Astrocyte (in vitro differentiated cells and primary cell): ENCODE results near the gene CCN5. TPM values are rescaled to one million over a fixed set of nuclear protein-coding genes. Genes with fewer than 3 reads are reported as not detected.

ENCODE experiments used
- DNase-seq: peaks from one replicate; pipeline ENCODE4 v3.0.0-alpha.2; 2010; ENCODE audit warnings: low read depth
- FAIRE-seq: peaks from 2 replicates; lab custom pipeline; 2011; peaks lifted over from hg19 to GRCh38; lab: Jason Lieb, UNC
- H2AFZ ChIP-seq: 2 replicates; pipeline ENCODE4 v1.6.0; 2012; ENCODE audit warnings: low read depth, low read length, inconsistent platforms
- H3K27ac ChIP-seq: 2 replicates; pipeline ENCODE4 v1.5.1; 2011; ENCODE audit warnings: low read depth, low read length, inconsistent platforms
- H3K27me3 ChIP-seq: 2 replicates; pipeline ENCODE4 v1.6.0; 2011; ENCODE audit warnings: low read length, inconsistent platforms; ENCODE audit not compliant: insufficient read depth
- H3K36me3 ChIP-seq: 2 replicates; pipeline ENCODE4 v1.5.1; 2011; ENCODE audit warnings: low read length, inconsistent platforms; ENCODE audit not compliant: insufficient read depth
- H3K4me1 ChIP-seq: 2 replicates; pipeline ENCODE4 v1.5.1; 2011; ENCODE audit warnings: low read length, inconsistent platforms; ENCODE audit not compliant: insufficient read depth
- H3K4me2 ChIP-seq: 2 replicates; pipeline ENCODE4 v1.6.0; 2012; ENCODE audit warnings: low read length, inconsistent platforms
- H3K4me3 ChIP-seq: 2 replicates; pipeline ENCODE4 v1.5.1; 2011; ENCODE audit warnings: low read depth, mild to moderate bottlenecking, low read length, inconsistent platforms; ENCODE audit not compliant: insufficient read depth
- H3K79me2 ChIP-seq: 2 replicates; pipeline ENCODE4 v1.6.0; 2012; ENCODE audit warnings: mild to moderate bottlenecking, low read length, inconsistent platforms; ENCODE audit not compliant: insufficient read depth
- H3K9ac ChIP-seq: 2 replicates; pipeline ENCODE4 v1.6.0; 2012; ENCODE audit warnings: mild to moderate bottlenecking, low read length, inconsistent platforms
- H3K9me3 ChIP-seq: 2 replicates; pipeline ENCODE4 v1.5.1; 2012; ENCODE audit warnings: low read depth, mild to moderate bottlenecking, low read length, inconsistent platforms; ENCODE audit not compliant: insufficient read depth
- H4K20me1 ChIP-seq: 2 replicates; pipeline ENCODE4 v1.6.0; 2012; ENCODE audit warnings: low read length, inconsistent platforms; ENCODE audit not compliant: insufficient read depth
- H3K27ac Mint-ChIP-seq: one replicate; pipeline ENCODE4 v1.8.0; 2021; ENCODE audit warnings: mild to moderate bottlenecking, mixed read lengths; ENCODE audit not compliant: unreplicated experiment
- H3K27me3 Mint-ChIP-seq: one replicate; pipeline ENCODE4 v1.8.0; 2021; ENCODE audit warnings: low read depth, mixed read lengths; ENCODE audit not compliant: unreplicated experiment
- H3K36me3 Mint-ChIP-seq: one replicate; pipeline ENCODE4 v1.8.0; 2021; ENCODE audit warnings: low read depth, mixed read lengths; ENCODE audit not compliant: unreplicated experiment
- H3K4me1 Mint-ChIP-seq: one replicate; pipeline ENCODE4 v1.8.0; 2021; ENCODE audit warnings: low read depth, mixed read lengths; ENCODE audit not compliant: unreplicated experiment
- H3K4me3 Mint-ChIP-seq: one replicate; pipeline ENCODE4 v1.8.0; 2021; ENCODE audit warnings: mild to moderate bottlenecking, moderate library complexity, mixed read lengths; ENCODE audit not compliant: unreplicated experiment
- H3K9me3 Mint-ChIP-seq: one replicate; pipeline ENCODE4 v1.8.0; 2021; ENCODE audit warnings: mild to moderate bottlenecking, mixed read lengths; ENCODE audit not compliant: unreplicated experiment
- EZH2 ChIP-seq: IDR thresholded peaks from 2 replicates; pipeline ENCODE4 v1.6.1; 2012; ENCODE audit warnings: mild to moderate bottlenecking, low read length, inconsistent platforms; ENCODE audit not compliant: insufficient read depth
- total RNA-seq: library from RNA; stranded (reverse); gene quantifications from 2 replicates; pipeline ENCODE4 v1.2.1, GENCODE V29; 2021
- TF ChIP-seq, protein P1 (sequence below): IDR thresholded peaks from 2 replicates; pipeline ENCODE4 v1.5.1; 2011; ENCODE audit warnings: low read depth, mild to moderate bottlenecking, inconsistent platforms, low read length, moderate library complexity; ENCODE audit not compliant: insufficient read depth

Gene CCN5
- total RNA-seq, 1 donor from 2014 or later: not detected

DNA sequence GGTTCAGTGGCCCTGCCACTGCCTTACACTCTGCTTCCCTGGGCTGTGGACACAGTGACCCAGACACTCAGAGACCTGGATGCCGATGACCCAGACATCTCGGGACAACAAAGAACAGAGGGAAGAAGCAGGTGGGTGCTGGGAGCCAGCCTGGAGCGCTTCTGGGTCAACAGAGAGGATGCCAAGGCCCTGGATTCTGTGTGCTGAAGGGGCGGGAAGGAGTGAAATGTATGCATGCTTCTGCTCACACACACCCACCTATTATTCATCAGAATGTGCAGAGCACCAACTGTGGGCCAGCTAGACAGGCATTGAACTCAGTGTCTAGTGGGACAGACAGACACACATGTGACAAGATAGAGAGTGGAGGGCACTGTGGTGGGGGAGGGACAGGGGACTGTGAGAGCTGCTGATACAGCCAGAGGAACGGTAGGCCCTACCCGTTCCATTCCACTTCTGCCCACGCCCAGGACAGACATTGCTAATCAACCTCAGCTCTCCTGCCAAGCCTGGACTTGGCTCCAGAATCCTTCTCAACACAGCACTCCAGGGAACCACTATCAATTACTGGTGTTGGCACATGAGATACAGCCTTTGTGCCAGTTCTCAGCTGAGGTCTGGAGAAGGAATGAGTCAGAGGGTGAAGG is 50.7 kb downstream of the CCN5 start:
- no peaks in the 10 kb centered on the region for H3K9me3 ChIP-seq
- no peaks in the 10 kb centered on the region for H3K9me3 Mint-ChIP-seq
- no peaks in the 10 kb centered on the region for H4K20me1 ChIP-seq
- H3K4me3 Mint-ChIP-seq: no peak overlapping the region
- no peak overlapping the region for H3K27ac ChIP-seq
- H3K4me1 ChIP-seq: no peaks in the 10 kb centered on the region
- TF ChIP-seq, protein P1, sequence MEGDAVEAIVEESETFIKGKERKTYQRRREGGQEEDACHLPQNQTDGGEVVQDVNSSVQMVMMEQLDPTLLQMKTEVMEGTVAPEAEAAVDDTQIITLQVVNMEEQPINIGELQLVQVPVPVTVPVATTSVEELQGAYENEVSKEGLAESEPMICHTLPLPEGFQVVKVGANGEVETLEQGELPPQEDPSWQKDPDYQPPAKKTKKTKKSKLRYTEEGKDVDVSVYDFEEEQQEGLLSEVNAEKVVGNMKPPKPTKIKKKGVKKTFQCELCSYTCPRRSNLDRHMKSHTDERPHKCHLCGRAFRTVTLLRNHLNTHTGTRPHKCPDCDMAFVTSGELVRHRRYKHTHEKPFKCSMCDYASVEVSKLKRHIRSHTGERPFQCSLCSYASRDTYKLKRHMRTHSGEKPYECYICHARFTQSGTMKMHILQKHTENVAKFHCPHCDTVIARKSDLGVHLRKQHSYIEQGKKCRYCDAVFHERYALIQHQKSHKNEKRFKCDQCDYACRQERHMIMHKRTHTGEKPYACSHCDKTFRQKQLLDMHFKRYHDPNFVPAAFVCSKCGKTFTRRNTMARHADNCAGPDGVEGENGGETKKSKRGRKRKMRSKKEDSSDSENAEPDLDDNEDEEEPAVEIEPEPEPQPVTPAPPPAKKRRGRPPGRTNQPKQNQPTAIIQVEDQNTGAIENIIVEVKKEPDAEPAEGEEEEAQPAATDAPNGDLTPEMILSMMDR: no peak
- no peak for TF ChIP-seq EZH2
- H2AFZ ChIP-seq: no peak overlapping the region
- H3K79me2 ChIP-seq: no peaks in the 10 kb centered on the region
- DNase-seq (no peak), FAIRE-seq (no peak)
- H3K4me3 ChIP-seq: no peak overlapping the region
- H3K27me3 Mint-ChIP-seq: peaks cover 23% of the 10 kb centered on the region
- H3K4me2 ChIP-seq: no peak overlapping the region
- H3K27ac Mint-ChIP-seq: no peak overlapping the region
- H3K36me3 ChIP-seq: no peaks in the 10 kb centered on the region
- H3K27me3 ChIP-seq: peaks cover 15% of the 10 kb centered on the region
- H3K9ac ChIP-seq: no peak overlapping the region
- peaks cover 11% of the 10 kb centered on the region for H3K4me1 Mint-ChIP-seq
- H3K36me3 Mint-ChIP-seq: no peaks in the 10 kb centered on the region

DNA sequence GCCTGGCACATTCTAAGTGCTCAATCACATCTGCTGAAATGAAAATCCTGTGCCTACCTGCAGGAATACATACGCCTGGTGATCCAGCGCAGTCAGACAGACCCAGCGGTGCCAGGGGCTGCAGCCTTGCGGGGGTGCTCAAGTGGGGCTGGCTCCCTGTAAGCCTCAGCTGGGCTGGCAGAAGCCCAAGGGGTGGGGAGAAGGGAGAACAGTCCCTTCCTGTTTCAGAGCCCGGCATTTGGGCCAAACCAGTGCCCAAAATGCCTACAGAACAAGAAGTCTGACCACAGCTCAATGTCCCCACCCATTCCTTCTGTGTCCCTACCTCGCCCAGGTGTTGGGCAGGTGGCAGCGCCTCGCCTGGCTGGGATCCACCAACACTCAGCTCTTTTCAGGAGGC is 53.1 kb downstream of the CCN5 start:
- Histone ChIP-seq H3K79me2 (no peaks in the 10 kb centered on the region), H3K36me3 (no peaks in the 10 kb centered on the region), H3K4me2 (no peak overlapping the region), H3K27ac (no peak overlapping the region), H3K4me1 (no peaks in the 10 kb centered on the region), H2AFZ (no peak overlapping the region), H3K4me3 (no peak overlapping the region), H3K9ac (no peak overlapping the region), H4K20me1 (no peaks in the 10 kb centered on the region), H3K27me3 (peaks cover 19% of the 10 kb centered on the region), H3K9me3 (no peaks in the 10 kb centered on the region)
- H3K9me3 Mint-ChIP-seq: no peaks in the 10 kb centered on the region
- no peaks in the 10 kb centered on the region for H3K36me3 Mint-ChIP-seq
- no peak overlapping the region for H3K27ac Mint-ChIP-seq
- peaks cover 25% of the 10 kb centered on the region for H3K27me3 Mint-ChIP-seq
- peaks cover 11% of the 10 kb centered on the region for H3K4me1 Mint-ChIP-seq
- no peak overlapping the region for H3K4me3 Mint-ChIP-seq
- DNase-seq: no peak
- no peak for FAIRE-seq
- no peak for TF ChIP-seq EZH2
- TF ChIP-seq, protein P1: no peak

DNA sequence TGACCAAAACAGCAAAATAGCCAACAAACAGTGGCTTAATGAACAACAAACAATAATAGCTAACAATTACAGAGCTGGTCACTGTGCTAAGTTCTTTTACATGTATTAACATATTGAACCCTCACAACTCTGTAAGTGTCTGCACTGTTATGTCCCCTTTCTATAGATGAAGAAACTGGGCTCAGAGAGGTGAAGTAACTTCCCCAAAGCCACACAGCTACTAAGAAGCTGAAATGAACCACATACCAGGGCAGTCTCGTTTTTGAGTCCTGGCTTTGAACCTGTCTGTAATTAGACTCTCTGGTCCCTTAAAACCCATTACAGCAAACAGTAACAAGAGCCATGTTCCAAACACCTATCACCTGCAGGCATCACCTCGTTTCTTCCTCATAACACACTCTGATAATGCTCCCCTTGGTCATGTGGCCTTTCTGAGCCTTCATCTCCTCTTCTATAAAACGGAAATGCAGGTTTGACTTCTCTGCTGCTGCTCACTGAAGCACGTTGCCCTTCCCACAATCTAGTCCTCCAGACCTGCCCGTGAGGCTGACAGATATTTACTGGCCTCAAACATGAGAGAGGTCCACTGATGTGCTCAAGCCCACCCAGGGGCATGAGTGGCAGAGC is 53.8 kb downstream of the CCN5 start:
- FAIRE-seq: no peak
- peaks cover 19% of the 10 kb centered on the region for H3K27me3 ChIP-seq
- H3K4me1 ChIP-seq: no peaks in the 10 kb centered on the region
- DNase-seq: no peak
- no peak overlapping the region for H2AFZ ChIP-seq
- H3K4me3 ChIP-seq: no peak overlapping the region
- peaks cover 11% of the 10 kb centered on the region for H3K4me1 Mint-ChIP-seq
- H3K9me3 Mint-ChIP-seq: no peaks in the 10 kb centered on the region
- no peaks in the 10 kb centered on the region for H3K36me3 Mint-ChIP-seq
- no peaks in the 10 kb centered on the region for H3K36me3 ChIP-seq
- H3K9me3 ChIP-seq: no peaks in the 10 kb centered on the region
- no peaks in the 10 kb centered on the region for H3K79me2 ChIP-seq
- H3K27me3 Mint-ChIP-seq: peaks cover 25% of the 10 kb centered on the region
- H3K4me3 Mint-ChIP-seq: no peak overlapping the region
- no peak overlapping the region for H3K9ac ChIP-seq
- H4K20me1 ChIP-seq: no peaks in the 10 kb centered on the region
- H3K27ac ChIP-seq: no peak overlapping the region
- no peak overlapping the region for H3K4me2 ChIP-seq
- TF ChIP-seq, protein P1: no peak
- TF ChIP-seq EZH2: no peak
- no peak overlapping the region for H3K27ac Mint-ChIP-seq
